Naive thymus-derived CD4-positive, alpha-beta T cell (primary cell): ENCODE results near the gene ZSCAN22. TPM values are rescaled to one million over a fixed set of nuclear protein-coding genes. Genes with fewer than 3 reads are reported as not detected.
A peak's percentile ranks its signal among the peaks of the same experiment; 100 is the strongest.

ENCODE experiments used
- ATAC-seq: fragments of 150-1000 bp; cut with Tn5 transposase; 2 replicates; pipeline ENCODE4 v1.10.0; 2021; ENCODE audit warnings: mild to moderate bottlenecking, moderate library complexity
- CTCF ChIA-PET: fragments of 350-600 bp; sonication (Branson Sonifier 250); formaldehyde crosslinking; loops from one replicate; lab custom pipeline; 2021; ENCODE audit warnings: antibody characterized with exemption; lab: Charles Lee
- POLR2A ChIA-PET: fragments of 350-600 bp; sonication (Branson Sonifier 250); formaldehyde crosslinking; loops from one replicate; lab custom pipeline; 2021; ENCODE audit warnings: antibody characterized with exemption, inconsistent platforms; lab: Charles Lee
- DNase-seq, 9 donors: peaks; one replicate each; pipeline versions ENCODE4 v3.0.0 to v3.0.0-alpha.2; 2020 to 2022; ENCODE audit warnings: mixed read lengths in 1 of 9
- H3K27ac ChIP-seq: one replicate; pipeline ENCODE4 v1.7.0; 2013; ENCODE audit warnings: mild to moderate bottlenecking, low read depth, low read length, moderate library complexity
- H3K27me3 ChIP-seq, 2 donors: one replicate each; pipeline ENCODE4 v1.7.0; 2013; ENCODE audit warnings: low read length in 2 of 2, mild to moderate bottlenecking in 2 of 2, moderate library complexity in 2 of 2; ENCODE audit not compliant: control insufficient read depth in 2 of 2, insufficient read depth in 2 of 2
- H3K36me3 ChIP-seq, 3 experiments: 1 replicate in 2 of 3; 2 replicates in 1 of 3; pipeline ENCODE4 v1.7.0; 2013; ENCODE audit warnings: low read length in 3 of 3, mild to moderate bottlenecking in 3 of 3, moderate library complexity in 1 of 3; ENCODE audit not compliant: insufficient read depth in 3 of 3, control insufficient read depth in 2 of 3
- H3K4me1 ChIP-seq, 2 donors: one replicate each; pipeline ENCODE4 v1.7.0; 2013; ENCODE audit warnings: low read length in 2 of 2, mild to moderate bottlenecking in 2 of 2, moderate library complexity in 1 of 2; ENCODE audit not compliant: control insufficient read depth in 2 of 2, insufficient read depth in 2 of 2
- H3K4me3 ChIP-seq: 2 replicates; pipeline ENCODE4 v1.7.0; 2013; ENCODE audit warnings: mild to moderate bottlenecking, low read length
- H3K9me3 ChIP-seq, 3 experiments: 1 replicate in 2 of 3; 2 replicates in 1 of 3; pipeline ENCODE4 v1.7.0; 2013; ENCODE audit warnings: low read length in 3 of 3; ENCODE audit not compliant: control insufficient read depth in 2 of 3
- H3K27ac Mint-ChIP-seq, 9 donors: one replicate each; pipeline ENCODE4 v1.8.0; 2020 to 2022; ENCODE audit warnings: mixed read lengths in 9 of 9, mild to moderate bottlenecking in 8 of 9, moderate library complexity in 5 of 9, inconsistent platforms in 2 of 9
- H3K27me3 Mint-ChIP-seq, 5 donors: one replicate each; pipeline ENCODE4 v1.8.0; 2021 to 2022; ENCODE audit warnings: mixed read lengths in 5 of 5, mild to moderate bottlenecking in 1 of 5
- H3K36me3 Mint-ChIP-seq, 5 donors: one replicate each; pipeline ENCODE4 v1.8.0; 2020 to 2022; ENCODE audit warnings: mixed read lengths in 5 of 5, mild to moderate bottlenecking in 3 of 5, inconsistent platforms in 1 of 5
- H3K4me1 Mint-ChIP-seq, 7 donors: one replicate each; pipeline ENCODE4 v1.8.0; 2020 to 2022; ENCODE audit warnings: mixed read lengths in 7 of 7, mild to moderate bottlenecking in 3 of 7, inconsistent platforms in 1 of 7
- H3K4me3 Mint-ChIP-seq, 10 donors: one replicate each; pipeline ENCODE4 v1.8.0; 2020 to 2022; ENCODE audit warnings: mild to moderate bottlenecking in 10 of 10, mixed read lengths in 10 of 10, moderate library complexity in 6 of 10, inconsistent platforms in 2 of 10
- H3K9me3 Mint-ChIP-seq, 11 donors: one replicate each; pipeline ENCODE4 v1.8.0; 2020 to 2022; ENCODE audit warnings: mixed read lengths in 11 of 11, mild to moderate bottlenecking in 4 of 11, inconsistent platforms in 1 of 11, moderate library complexity in 1 of 11
- intact Hi-C, 2 donors: fragments of 100-400 bp; cut with micrococcal nuclease; formaldehyde crosslinking; loops; one replicate each; pipeline ENCODE4 v1.15.1; 2023
- polyA plus RNA-seq, 2 donors: library from polyadenylated mRNA; unstranded; fragments of 300-500 nt; fragmentation: Illumina TruSeq; gene quantifications; one replicate each; pipeline ENCODE4 v1.2.3, GENCODE V29; 2021
- total RNA-seq, 6 experiments: library from RNA in 5 of 6; stranded (reverse) in 5 of 6; gene quantifications; 1 replicate in 5 of 6; 2 replicates in 1 of 6; pipeline ENCODE4 v1.2.3 and lab custom pipeline; 2021 to 2026

The ZSCAN22 gene
- total and polyA plus RNA-seq, 7 experiments from 2014 or later, result 1.1 to 6.0 (median 3.6) TPM

DNA sequence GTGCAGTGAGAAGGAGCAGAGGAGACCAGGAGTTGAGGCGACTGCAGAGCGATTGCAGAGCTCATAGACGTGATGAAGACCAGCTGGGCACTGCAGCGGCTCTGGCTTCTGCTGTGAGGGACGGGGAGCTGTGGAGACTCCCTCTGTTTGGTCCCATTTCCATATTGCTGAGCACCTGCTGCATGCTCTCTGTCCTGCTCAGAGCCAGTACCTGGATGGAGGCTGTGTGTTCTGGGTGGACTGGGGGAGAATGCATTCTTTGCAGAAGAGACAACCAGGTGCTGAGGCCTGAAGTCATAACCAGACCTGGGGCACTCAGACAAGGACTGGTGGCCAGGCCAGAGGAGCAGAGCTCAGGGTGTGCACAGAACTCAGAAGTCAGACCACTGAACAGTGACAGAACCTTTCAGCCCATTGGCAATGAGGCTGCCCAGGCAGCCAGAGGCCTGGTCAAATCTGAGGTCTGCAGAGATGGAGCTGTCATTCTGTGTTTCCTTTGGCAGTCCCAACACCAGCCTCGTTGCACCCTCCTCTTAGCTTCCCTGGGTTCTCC is 27.8 kb downstream of the ZSCAN22 start:
- no peaks in the 10 kb centered on the region for H3K27me3 ChIP-seq
- H3K27me3 Mint-ChIP-seq, result peaks cover 0 to 3% (median 0%) of the 10 kb centered on the region in 5 donors
- H3K27ac ChIP-seq, result no peak overlapping the region
- no peak overlapping the region for H3K4me3 ChIP-seq
- H3K9me3 ChIP-seq, result no peaks in the 10 kb centered on the region
- H3K4me1 ChIP-seq, result peaks cover 0 to 6% of the 10 kb centered on the region in 2 donors
- H3K27ac Mint-ChIP-seq, result no peak overlapping the region
- H3K9me3 Mint-ChIP-seq, result peaks cover 0 to 2% (median 0%) of the 10 kb centered on the region in 11 donors
- POLR2A ChIA-PET, result interaction anchor here (0.6 to 3.4 kb wide), 2 partner anchors 8 to 32 kb away, joined by 3 to 12 read pairs; no protein-coding TSS in a partner anchor
- no peaks in the 10 kb centered on the region for H3K36me3 ChIP-seq
- H3K36me3 Mint-ChIP-seq, result peaks cover 2 to 8% (median 3%) of the 10 kb centered on the region in 5 donors
- CTCF ChIA-PET, result no interaction called here
- H3K4me3 Mint-ChIP-seq, result peak overlapping the region in 4 of 10 donors; percentile 6 to 51 (median 20)
- intact Hi-C loops, result no loop called here
- peaks cover 4 to 25% (median 16%) of the 10 kb centered on the region in 7 donors for H3K4me1 Mint-ChIP-seq
- ATAC-seq (no peak), DNase-seq (no peak)

DNA sequence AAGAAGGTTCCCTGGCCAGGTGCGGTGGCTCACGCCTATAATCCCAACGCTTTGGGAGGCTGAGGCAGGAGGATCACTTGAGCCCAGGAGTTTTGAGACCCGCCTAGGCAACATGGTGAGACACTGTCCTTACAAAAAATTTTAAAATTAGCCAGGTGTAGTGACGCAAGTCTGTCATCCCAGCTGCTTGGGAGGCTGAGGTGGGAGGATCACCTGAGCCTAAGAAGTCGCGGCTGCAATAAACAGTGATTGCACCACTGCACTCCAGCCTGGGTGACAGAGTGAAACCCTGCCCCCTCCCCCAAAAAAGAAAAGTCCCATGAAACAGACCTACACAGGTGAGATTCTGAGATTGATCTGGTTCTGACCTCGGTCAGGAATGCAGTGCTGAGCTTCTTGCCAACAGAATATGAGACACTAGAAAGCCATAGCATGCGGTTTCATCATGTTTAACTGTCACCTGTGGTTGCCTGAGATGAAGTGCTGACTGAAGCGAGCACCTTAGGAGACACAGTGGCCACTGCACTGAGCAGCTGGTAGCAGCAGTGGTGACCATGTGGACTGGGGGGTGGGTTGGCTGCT is 28.5 kb downstream of the ZSCAN22 start:
- ChIA-PET POLR2A (interaction anchor here (0.6 to 3.4 kb wide), 4 partner anchors 8 to 172 kb away, joined by 3 to 12 read pairs (median 4); partner anchors contain the start of gene ZNF274), CTCF (no interaction called here)
- no peak for DNase-seq
- Mint-ChIP-seq H3K27me3 (peaks cover 0 to 3% (median 0%) of the 10 kb centered on the region in 5 donors), H3K27ac (peak overlapping the region in 2 of 9 donors; percentile 28 to 40), H3K4me1 (peaks cover 2 to 22% (median 13%) of the 10 kb centered on the region in 7 donors), H3K9me3 (no peaks in the 10 kb centered on the region), H3K36me3 (peaks cover 0 to 6% (median 0%) of the 10 kb centered on the region in 5 donors), H3K4me3 (peak overlapping the region; percentile 25 to 78 (median 60))
- ATAC-seq, result no peak
- Histone ChIP-seq H3K27ac (no peak overlapping the region), H3K4me3 (no peak overlapping the region), H3K9me3 (no peaks in the 10 kb centered on the region), H3K27me3 (no peaks in the 10 kb centered on the region), H3K4me1 (peaks cover 0 to 6% of the 10 kb centered on the region in 2 donors), H3K36me3 (no peaks in the 10 kb centered on the region)
- intact Hi-C loops, result no loop called here

DNA sequence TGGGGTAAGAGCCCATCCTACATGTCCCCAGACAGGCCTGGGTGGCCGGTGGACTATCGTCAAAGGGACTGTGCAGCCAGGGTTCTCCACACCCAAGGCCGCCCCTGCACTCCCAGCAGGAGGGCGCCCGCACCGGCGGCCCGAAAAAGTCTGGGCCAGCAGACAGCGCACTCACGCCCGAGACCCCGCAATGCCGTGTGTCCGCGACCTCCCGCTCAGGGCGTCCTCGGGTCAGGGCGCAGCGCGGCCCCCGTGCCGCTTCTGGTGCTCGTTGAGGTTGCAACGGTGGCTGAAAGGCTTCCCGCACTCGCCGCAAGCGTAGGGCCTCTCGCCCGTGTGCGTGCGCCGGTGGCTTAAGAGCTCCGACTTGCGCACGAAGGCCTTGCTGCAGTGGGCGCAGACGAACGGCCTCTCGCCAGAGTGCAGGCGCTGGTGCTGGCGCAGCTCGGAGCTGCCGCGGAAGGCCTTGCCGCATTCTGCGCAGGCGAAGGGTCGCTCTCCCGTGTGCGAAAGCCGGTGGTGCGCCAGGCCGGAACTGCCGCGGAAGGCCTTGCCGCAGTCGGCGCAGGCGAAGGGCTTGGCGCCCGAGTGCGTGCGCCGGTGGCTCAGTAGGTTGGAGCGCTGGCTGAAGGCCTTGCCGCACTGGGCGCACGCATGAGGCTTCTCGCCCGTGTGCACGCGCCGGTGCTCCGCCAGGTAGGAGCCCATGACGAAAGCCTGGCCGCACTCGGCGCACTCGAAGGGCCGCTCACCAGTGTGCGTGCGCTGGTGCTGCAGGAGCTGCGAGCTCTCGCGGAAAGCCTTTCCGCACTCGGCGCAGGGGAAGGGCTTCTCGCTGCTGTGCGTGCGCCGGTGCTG is 29.3 kb downstream of the ZSCAN22 start:
- H3K27me3 ChIP-seq, result no peaks in the 10 kb centered on the region
- peak; percentile 30 to 63 (median 56) for DNase-seq
- peak; percentile 68 for ATAC-seq
- no peaks in the 10 kb centered on the region for H3K9me3 ChIP-seq
- no peaks in the 10 kb centered on the region for H3K36me3 ChIP-seq
- intact Hi-C loops, result loop anchor here in 1 of 2 donors (1.0 kb wide), 1 partner anchor 9 kb away; no protein-coding TSS in a partner anchor
- Mint-ChIP-seq H3K4me3 (peak overlapping the region; percentile 52 to 78 (median 70)), H3K27me3 (peaks cover 0 to 3% (median 0%) of the 10 kb centered on the region in 5 donors), H3K27ac (peak overlapping the region in 5 of 9 donors; percentile 19 to 58 (median 31)), H3K36me3 (peaks cover 0 to 4% (median 0%) of the 10 kb centered on the region in 5 donors), H3K4me1 (peaks cover 2 to 24% (median 13%) of the 10 kb centered on the region in 7 donors), H3K9me3 (no peaks in the 10 kb centered on the region)
- H3K4me1 ChIP-seq, result peaks cover 0 to 6% of the 10 kb centered on the region in 2 donors
- POLR2A ChIA-PET, result interaction anchor here (0.5 to 3.4 kb wide), 5 partner anchors 8 to 173 kb away, joined by 3 to 12 read pairs (median 4); partner anchors contain the start of gene ZNF274
- peak overlapping the region; percentile 57 for H3K4me3 ChIP-seq
- peak overlapping the region; percentile 56 for H3K27ac ChIP-seq
- CTCF ChIA-PET, result interaction anchor here (1.0 kb wide), 1 partner anchor 76 kb away, joined by 3 read pairs; no protein-coding TSS in a partner anchor

DNA sequence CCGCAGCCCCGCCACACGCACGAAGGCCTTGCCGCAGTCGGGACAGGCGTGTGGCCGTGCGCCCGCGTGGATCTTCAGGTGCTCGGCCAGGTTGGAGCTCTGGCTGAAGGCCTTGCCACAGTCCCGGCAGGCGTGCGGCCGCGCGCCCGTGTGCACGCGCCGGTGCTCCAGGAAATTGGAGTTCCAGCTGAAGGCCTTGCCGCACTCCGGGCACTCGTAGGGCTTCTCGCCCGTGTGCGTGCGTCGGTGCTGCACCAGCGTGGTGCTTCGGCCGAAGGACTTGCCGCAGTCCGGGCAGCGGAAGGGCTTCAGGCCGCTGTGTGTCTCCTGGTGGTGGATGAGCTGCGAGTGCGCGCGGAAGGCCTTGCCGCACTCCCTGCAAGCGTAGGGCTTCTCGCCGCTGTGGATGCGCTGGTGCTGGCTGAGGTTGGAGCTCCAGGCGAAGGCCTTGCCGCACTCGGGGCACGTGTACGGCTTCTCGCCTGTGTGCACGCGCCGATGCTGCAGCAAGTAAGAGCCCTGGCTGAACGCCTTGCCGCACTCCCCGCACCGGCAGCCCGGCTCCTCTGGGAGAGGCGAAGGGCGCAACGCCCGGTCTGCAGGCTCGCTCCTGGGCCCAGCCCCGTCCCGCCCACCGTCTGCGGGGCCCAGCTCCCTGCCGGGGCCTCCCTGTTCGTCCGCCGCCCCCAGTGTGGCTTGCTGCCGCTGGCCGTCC is 30.1 kb downstream of the ZSCAN22 start:
- Histone ChIP-seq H3K27me3 (no peaks in the 10 kb centered on the region), H3K36me3 (no peaks in the 10 kb centered on the region), H3K4me1 (peaks cover 3 to 10% of the 10 kb centered on the region in 2 donors), H3K4me3 (peak overlapping the region; percentile 57), H3K27ac (peak overlapping the region; percentile 56), H3K9me3 (no peaks in the 10 kb centered on the region)
- peaks cover 0 to 3% (median 0%) of the 10 kb centered on the region in 5 donors for H3K27me3 Mint-ChIP-seq
- H3K4me1 Mint-ChIP-seq, result peaks cover 4 to 32% (median 16%) of the 10 kb centered on the region in 7 donors
- H3K36me3 Mint-ChIP-seq, result peaks cover 0 to 3% (median 0%) of the 10 kb centered on the region in 5 donors
- ATAC-seq (no peak), DNase-seq (peak in 1 of 9 donors; percentile 9)
- H3K4me3 Mint-ChIP-seq, result peak overlapping the region; percentile 52 to 78 (median 70)
- H3K9me3 Mint-ChIP-seq, result no peaks in the 10 kb centered on the region
- CTCF ChIA-PET, result interaction anchor here (1.0 kb wide), 1 partner anchor 77 kb away, joined by 3 read pairs; no protein-coding TSS in a partner anchor
- POLR2A ChIA-PET, result interaction anchor here (3.4 kb wide), 1 partner anchor 10 kb away, joined by 12 read pairs; no protein-coding TSS in a partner anchor
- peak overlapping the region in 3 of 9 donors; percentile 23 to 50 (median 45) for H3K27ac Mint-ChIP-seq
- intact Hi-C loops, result loop anchor here in 1 of 2 donors (1.0 kb wide), 1 partner anchor 10 kb away; no protein-coding TSS in a partner anchor

DNA sequence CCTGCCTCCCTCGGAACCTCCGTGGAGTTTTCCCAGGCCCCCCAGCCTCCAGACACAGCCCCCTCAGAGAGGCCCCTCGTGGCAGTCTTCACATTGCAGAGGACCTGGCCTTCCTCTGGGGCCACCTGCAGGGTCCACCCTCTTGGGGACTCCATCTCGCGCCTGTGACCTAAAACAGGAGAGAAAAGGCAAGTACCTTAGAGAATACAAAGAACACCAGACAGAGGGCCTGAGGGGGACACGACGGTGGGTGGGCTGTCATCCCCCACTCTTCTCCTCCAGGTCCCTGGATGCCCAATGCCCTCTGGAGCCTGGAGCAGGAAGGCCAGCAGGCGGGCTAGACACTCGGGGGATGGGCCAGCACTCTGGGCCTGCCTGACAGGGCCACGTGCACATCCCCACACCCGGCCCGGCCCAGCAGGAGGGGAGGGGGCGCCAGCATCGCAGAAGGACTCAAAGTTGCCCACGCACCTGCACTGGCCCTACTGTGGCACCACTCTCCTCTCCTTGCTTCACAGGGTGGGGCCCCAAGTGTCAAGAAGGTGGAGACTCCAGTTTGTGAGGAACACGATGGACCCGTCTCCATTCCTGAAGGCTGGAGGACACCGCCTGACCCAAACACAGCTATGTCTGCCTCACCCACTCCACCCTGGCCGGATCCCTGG is 30.8 kb downstream of the ZSCAN22 start:
- H3K9me3 ChIP-seq, result no peaks in the 10 kb centered on the region
- H3K4me1 Mint-ChIP-seq, result peaks cover 7 to 32% (median 19%) of the 10 kb centered on the region in 7 donors
- H3K27ac ChIP-seq, result no peak overlapping the region
- H3K4me3 ChIP-seq, result no peak overlapping the region
- H3K4me3 Mint-ChIP-seq, result peak overlapping the region in 5 of 10 donors; percentile 41 to 78 (median 49)
- H3K4me1 ChIP-seq, result peaks cover 5 to 11% of the 10 kb centered on the region in 2 donors
- no peak for DNase-seq
- peaks cover 0 to 4% (median 0%) of the 10 kb centered on the region in 3 experiments for H3K36me3 ChIP-seq
- no peak for ATAC-seq
- ChIA-PET CTCF (no interaction called here), POLR2A (interaction anchor here (3.4 kb wide), 1 partner anchor 11 kb away, joined by 12 read pairs; no protein-coding TSS in a partner anchor)
- H3K27me3 Mint-ChIP-seq, result peaks cover 0 to 3% (median 0%) of the 10 kb centered on the region in 5 donors
- no peaks in the 10 kb centered on the region for H3K36me3 Mint-ChIP-seq
- H3K9me3 Mint-ChIP-seq, result no peaks in the 10 kb centered on the region
- no peaks in the 10 kb centered on the region for H3K27me3 ChIP-seq
- H3K27ac Mint-ChIP-seq, result no peak overlapping the region
- intact Hi-C loops, result no loop called here
